Stimulated activated CD4-positive, alpha-beta T cell treated with anti-CD3 and anti-CD28 coated beads, TNF-alpha, amount 100 ng/mL, for 4 hours (primary cell): ENCODE data around the gene NUP214.
"Not testable (repeated sequence)": the region's sequence is repeated elsewhere in the genome, so short reads cannot be mapped to it uniquely, and the experiment has no call there.

Source experiments
- DNase-seq, 3 experiments: peaks; one replicate each; pipeline ENCODE4 v3.0.0-alpha.2; 2020; ENCODE audit warnings: low read depth in 3 of 3

Gene NUP214

DNA sequence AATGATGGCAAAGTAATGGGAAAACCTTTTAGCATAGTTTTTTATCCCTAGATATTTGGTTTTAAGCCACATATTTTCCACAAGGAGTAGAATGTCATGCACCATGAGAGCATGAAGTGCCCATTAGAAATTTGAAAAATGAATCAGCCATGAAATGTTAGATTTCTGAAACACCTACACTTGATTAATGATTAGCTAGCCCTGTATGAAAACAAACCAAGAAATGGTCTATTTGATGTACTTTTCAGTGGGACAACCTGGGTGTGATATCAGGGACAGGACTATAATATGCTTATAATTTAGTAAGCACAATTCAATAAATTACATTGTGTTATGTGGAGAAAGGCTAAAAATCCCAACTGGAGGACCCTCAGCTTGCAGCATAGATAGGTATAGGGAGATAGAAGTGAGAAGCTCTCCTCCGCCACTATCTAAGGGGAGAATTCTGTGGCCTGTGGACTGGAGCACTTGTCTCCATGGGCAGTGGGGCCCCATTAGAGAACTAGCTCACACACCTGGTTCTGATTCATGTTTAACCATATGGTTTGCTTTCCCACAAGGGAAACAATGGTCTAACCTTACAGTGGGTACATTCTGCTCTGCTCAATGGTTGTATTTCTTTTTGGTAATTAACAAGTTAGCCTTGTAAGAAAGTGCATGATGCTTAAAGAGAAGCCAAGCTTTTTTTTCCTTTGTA lies 35.2 kb downstream of the NUP214 start:
- DNase-seq, result no peak

DNA sequence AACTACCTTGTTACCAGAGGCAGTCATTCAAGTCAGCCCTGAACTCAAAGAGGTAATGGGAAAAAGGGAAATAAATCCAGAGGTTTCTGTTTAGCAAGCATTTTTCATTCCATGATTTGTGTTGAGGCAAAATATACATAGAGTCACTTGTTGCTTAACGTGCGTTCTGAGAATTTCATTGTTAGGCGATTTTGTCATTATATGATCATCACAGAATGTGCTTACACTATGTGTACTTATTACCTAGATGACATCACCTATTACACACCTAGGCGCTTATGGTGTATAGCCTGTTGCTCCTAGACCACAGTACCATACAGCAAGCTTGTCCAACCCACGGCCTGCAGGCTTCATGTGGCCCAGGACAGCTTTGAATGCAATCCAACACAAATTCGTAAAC lies 36.2 kb downstream of the NUP214 start:
- no peak for DNase-seq

DNA sequence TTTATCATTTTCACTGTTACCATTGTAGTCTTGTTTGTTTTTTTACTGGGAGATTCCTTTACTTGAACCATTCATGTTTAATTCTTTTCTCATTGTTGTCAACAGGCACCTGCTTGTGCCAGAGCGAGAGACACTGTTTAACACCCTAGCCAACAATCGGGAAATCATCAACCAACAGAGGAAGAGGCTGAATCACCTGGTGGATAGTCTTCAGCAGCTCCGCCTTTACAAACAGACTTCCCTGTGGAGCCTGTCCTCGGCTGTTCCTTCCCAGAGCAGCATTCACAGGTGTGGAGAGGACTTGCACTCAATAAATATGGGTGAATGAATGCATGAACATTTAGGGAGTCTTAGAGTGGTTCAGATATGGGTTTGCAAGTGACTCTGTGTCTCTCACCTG lies 37.5 kb downstream of the NUP214 start:
- no peak for DNase-seq

DNA sequence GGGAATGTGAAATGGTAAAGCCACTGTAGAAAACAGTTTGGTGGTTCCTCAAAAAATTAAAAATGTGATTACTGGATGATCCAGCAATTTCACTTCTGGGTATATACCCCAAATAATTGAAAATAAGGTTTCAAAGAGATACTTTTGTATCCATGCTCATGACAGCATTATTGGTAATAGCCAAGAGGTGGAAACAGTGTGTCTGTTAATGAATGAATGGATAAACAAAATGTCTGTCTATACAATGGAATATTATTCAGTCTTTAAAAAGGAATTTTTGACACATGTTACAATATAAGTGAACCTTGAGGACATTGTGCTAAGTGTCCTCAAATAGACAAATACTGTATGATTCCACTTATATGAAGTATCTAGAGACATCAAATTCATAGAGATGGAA lies 40.1 kb downstream of the NUP214 start:
- no peak for DNase-seq

- no peak for DNase-seq
Measured at GRCh38 chr9:131167146-131167692, 41.8 kb downstream of the NUP214 start.

DNA sequence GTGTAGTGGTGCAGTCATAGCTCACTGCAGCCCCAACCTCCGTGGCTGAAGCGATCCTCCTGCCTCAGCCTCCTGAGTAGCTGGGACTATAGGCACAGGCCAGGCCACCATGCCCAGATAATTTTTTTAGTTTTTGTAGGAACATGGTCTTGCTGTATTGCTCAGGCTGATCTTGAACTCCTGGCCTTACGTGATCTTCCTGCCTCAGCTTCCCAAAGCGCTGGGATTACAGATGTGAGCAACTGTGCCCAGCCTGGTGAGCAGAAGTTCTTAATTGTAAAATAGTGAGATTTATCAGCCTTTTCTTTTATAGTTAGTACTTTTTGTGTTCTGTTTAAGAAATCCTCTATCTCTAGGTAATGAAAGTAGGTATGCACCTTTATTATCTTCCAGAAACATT lies 42.5 kb downstream of the NUP214 start:
- no peak for DNase-seq

- DNase-seq, result no peak
Measured at GRCh38 chr9:131169563-131170240, 44.3 kb downstream of the NUP214 start.

DNA sequence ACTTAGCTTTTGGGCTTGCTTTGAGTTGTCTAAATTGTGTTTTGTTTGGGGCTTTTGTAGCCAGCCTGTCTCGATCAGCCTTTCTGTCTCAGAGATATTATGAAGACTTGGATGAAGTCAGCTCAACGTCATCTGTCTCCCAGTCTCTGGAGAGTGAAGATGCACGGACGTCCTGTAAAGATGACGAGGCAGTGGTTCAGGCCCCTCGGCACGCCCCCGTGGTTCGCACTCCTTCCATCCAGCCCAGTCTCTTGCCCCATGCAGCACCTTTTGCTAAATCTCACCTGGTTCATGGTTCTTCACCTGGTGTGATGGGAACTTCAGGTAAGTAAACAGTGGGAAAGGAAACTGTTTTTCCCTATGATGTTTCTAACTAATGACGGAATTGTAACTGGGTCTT lies 48.6 kb downstream of the NUP214 start:
- no peak for DNase-seq

- no peak for DNase-seq
Measured at GRCh38 chr9:131174681-131175239, 49.4 kb downstream of the NUP214 start.

DNA sequence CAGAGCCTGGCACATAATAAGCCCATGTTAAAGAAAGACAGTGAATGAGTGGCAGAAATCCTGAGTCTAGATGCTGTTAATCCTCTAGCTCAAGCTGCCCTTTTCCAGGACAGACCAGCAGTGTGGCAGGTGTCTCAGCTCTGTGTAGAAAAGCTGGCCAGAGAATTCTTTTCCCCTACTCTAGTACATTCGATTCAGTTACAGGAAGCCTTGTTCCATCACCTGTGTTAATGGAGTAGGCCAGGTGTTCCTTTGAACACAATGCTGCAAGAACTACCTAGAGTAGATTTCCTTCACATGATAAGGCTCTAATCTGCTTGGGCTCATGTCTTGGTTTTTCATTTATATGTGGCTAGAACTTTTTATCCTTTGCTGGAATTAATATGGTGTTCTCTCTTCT lies 52.5 kb downstream of the NUP214 start:
- DNase-seq, result no peak

- DNase-seq, result peak; percentile 43 to 58 (median 50)
Measured at GRCh38 chr9:131178382-131178781, 53.0 kb downstream of the NUP214 start.

- no peak for DNase-seq
Measured at GRCh38 chr9:131178926-131179325, 53.5 kb downstream of the NUP214 start.

DNA sequence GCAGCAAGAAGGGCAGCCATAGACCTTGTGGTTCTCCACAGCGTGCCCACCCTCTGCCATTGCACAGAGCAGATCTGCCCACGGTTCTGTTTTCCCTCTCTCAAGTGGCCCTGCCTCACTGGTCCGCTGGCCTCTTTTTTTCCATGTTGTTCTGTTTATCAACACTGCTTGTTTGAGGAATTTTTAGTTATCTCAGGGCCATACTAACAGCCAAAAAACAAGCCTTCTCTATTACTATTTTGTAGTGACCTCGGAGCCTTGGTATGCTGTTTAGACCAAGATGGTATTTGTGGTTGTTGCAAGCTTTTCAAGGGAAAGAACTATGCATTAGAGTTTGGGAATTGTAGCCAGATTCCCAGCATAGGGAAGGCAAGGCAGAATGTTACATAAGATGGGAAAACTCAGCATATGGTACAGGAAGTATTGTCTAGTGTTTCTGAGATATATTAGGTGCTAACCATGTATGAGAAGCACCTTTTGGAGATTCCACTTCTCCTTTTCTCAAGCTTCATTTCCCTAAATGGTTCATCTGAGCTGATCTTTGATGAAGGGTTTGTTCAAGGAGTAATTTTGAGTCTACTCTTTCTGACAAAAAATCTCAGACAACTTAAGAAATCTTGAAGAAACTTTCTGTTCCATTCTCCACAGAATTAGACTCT lies 54.3 kb downstream of the NUP214 start:
- no peak for DNase-seq

GRCh38 chr9:131180454-131180853 lies 55.1 kb downstream of the NUP214 start:
- DNase-seq, result no peak

DNA sequence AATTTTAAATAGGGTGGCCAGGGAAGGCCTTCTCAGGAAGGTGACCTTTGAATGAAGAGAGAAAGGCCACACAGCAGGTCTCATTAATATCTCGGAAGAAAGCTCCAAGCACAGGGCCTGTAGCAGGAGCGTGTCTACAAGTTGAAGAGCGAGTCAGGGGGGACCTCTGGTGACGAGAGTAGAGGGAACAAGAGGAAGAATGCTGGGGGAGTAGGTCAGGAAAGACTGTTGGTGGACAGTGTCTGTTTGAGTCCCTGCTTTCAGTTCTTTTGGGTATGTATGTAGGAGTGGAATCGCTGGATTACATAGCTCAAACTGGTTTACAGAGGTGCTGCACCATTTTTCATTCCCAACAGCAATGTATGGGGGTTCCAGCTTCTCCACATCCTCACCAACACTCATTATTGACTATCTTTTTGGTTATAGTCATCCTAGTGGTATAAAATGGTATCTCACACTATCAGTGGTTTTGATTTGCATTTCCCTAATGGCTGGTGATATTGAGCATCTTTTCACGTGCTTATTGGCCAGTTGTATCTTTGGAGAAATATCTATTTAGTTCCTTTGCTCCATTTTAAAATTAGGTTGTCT lies 55.8 kb downstream of the NUP214 start:
- DNase-seq, result no peak

GRCh38 chr9:131185924-131186323 lies 60.5 kb downstream of the NUP214 start:
- DNase-seq, result no peak

GRCh38 chr9:131186622-131187021 lies 61.2 kb downstream of the NUP214 start:
- DNase-seq, result no peak

- DNase-seq, result no peak
Measured at GRCh38 chr9:131187957-131188356, 62.6 kb downstream of the NUP214 start.

DNA sequence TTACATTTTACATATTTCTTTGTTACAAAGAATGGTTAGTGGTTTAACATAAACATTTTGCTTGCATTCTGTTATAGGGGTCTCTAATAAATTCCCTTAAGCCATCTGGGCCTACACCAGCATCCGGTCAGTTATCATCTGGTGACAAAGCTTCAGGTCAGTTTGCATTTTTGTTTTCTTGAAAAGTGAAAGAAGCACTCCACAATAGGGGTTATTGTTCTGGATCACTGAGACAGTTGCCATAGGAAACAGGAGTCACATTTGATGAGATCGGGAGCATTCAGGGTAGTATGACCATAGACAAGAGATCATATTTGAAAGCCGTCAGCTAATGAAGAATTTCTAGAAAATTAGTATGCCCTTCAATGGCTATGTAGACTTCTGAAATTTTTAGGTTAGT lies 63.6 kb downstream of the NUP214 start:
- DNase-seq, result no peak

DNA sequence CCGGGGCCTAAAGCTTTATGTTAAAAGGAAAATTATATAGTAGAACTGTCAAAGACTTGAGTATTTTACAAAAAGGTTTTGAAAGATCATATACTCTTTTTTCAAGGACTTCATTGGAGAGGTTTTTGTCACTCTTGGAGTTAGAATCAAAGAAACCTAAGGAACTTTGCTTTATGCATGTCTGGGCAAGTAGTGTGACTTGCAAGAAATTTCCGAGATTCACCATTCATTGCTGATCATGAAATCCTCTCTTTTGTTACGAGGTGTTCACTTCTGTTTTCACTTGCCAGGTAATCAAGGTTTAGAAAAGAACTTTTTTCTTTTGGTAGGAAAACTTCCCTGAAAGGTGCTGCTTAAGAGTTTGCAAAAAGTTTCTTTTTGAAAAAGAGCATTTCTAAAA lies 64.8 kb downstream of the NUP214 start:
- DNase-seq, result no peak

- not testable (repeated sequence) for DNase-seq
Measured at GRCh38 chr9:131191032-131191431, 65.6 kb downstream of the NUP214 start.

DNA sequence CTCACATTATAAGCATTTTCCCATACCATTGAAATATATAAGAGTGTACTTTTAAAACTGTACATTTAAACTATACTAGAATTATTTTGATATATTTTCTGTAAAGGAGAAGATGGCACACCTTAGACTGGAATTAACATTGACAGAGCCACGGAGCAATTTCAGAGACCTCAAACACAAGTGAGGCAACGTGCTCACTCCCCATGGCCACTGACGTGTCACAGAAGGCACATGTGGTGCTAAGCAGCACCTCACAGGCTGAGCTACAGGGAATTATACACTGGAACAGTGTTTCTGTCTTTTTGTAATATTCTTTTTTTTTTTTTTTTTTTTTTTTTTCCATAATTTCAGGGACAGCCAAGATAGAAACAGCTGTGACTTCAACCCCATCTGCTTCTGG lies 66.5 kb downstream of the NUP214 start:
- DNase-seq, result no peak
